Retinal pigment epithelial cell (primary cell): Measurements from ENCODE around the gene NRP2.
A peak's percentile ranks its signal among the peaks of the same experiment; 100 is the strongest.

Experiments
- DNase-seq: peaks from one replicate; pipeline ENCODE4 v3.0.0-alpha.2; 2010; ENCODE audit warnings: low read depth
- H3K4me3 ChIP-seq: 2 replicates; pipeline ENCODE4 v1.5.1; 2011; ENCODE audit warnings: mild to moderate bottlenecking, low read length, control low read depth, moderate library complexity
- CTCF ChIP-seq: conservative IDR thresholded peaks from 2 replicates; pipeline ENCODE4 v1.5.1; 2011; ENCODE audit warnings: low read depth, low read length, control low read depth, inconsistent platforms

Gene NRP2

DNA sequence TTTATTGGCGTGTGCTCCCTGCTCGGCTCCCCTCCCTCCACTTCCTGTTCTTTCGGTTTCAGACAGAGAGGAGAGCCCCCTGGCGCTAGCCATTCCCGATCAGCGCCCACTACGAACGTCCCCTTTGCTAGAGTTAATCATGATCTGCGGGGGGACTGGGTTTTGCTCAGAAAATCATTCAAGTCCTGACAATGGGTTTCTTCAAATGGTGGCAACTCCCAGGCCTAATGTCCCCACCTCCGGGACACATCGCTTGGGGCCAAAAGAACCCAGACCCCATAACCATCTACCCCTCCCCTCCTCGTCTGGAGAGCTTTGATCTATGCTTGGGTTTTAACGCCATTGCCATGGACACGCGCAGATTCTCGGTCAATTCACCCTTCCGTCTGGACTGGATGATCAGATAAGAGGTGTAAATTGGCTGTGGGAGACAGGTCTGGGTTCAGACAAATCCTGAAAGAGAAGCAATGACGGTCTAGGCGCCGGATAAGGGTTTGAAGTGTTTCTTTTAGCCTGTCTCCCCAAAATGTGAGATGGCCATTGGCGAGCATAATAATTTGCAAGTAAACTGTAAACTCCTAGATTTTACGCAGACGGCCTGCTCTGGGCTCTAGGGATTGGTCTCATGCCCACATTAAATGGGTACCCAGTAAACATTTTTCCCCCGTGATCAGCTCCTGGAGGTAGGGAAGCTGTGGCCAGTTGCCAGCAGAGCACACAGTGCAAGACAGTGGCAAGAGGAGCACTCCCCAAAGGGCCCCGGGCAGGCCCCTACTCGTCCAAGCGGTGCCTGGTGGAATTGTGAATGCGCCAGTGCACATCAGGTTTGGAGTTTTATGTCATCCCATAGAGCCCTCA lies 4.7 kb downstream of the NRP2 start:
- peak; percentile 43 for TF ChIP-seq CTCF
- H3K4me3 ChIP-seq, result peak overlapping the region; percentile 67
- DNase-seq, result no peak

DNA sequence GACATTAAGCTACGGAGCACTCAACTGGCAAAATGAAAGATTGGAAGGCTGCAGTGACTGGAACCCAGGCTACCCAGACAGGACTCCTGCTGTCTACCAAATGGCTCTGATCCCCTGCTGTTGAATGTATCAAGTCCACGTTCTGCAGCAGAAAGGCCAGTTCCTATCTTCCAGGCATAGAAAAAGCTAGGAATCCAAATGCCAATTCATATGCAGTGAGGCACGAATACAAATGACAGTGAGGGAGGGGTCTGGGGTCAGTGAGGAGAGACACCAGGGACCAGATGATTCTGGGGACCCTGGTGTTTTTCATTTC lies 5.3 kb downstream of the NRP2 start:
- no peak for DNase-seq
- no peak for TF ChIP-seq CTCF
- H3K4me3 ChIP-seq, result no peak overlapping the region

GRCh38 chr2:205688417-205689200 lies 6.3 kb downstream of the NRP2 start:
- TF ChIP-seq CTCF, result no peak
- no peak for DNase-seq
- H3K4me3 ChIP-seq, result no peak overlapping the region

DNA sequence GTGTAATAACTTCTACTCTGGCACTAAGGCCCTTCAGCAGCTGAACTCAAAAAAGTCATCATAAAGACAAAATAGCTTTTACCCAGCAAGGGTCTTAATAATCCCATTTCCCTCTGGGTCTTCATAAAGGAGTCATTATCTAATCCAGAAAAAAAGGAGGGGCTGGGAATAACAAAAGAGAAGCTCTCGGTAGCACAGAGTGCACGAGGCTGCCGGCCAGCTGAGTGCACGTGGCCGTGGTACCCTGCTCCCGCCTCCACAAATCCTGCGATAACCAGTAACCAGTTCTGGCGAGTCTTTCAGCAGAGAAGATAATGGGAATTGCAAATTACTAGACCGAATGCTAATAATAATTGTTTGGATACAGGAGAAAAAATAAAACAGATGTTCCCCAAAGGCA lies 7.5 kb downstream of the NRP2 start:
- DNase-seq, result no peak
- TF ChIP-seq CTCF, result no peak
- H3K4me3 ChIP-seq, result no peak overlapping the region

GRCh38 chr2:205692104-205692503 lies 9.8 kb downstream of the NRP2 start:
- no peak overlapping the region for H3K4me3 ChIP-seq
- TF ChIP-seq CTCF, result no peak
- no peak for DNase-seq

DNA sequence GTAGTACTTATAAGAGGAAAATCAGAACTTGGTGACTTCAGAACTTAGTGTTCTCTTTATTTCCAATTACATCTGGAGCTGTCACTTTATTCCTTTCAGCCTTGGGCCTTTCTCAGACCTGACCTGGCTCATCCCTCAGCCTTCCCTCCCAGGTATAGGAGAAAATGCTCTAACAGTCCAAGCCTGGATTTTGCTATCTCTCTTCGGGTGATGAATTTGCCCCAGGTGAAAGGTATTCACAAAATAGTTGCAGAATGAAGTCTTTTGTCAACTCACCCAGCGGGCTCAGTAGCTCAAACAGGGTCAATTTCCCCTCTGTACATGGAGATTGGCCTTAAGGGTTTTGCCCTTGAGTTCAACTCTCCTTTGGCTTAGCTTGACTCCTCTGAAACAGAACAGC lies 12.0 kb downstream of the NRP2 start:
- DNase-seq, result no peak
- no peak overlapping the region for H3K4me3 ChIP-seq
- TF ChIP-seq CTCF, result no peak
